IMR-90 (cell line): Measurements from ENCODE around the gene CUL4A. TPM values are rescaled to one million over a fixed set of nuclear protein-coding genes. Genes with fewer than 3 reads are reported as not detected.
A peak's percentile ranks its signal among the peaks of the same experiment; 100 is the strongest.

Source experiments
- ATAC-seq: fragments of 200-7000 bp; cut with Tn5 transposase; 2 replicates; pipeline ENCODE4 v1.9.1; 2020; ENCODE audit warnings: low read depth, mild to moderate bottlenecking, moderate library complexity
- BruUV-seq: library from RNA; stranded (reverse); fragments of 400-500 nt; replicated peaks from 2 replicates; lab custom pipeline; 2021; lab: Mats Ljungman, UMichigan
- CTCF ChIA-PET: fragments of 300-600 bp; formaldehyde crosslinking; extraction: SDS; loops from one replicate; lab custom pipeline; 2021; ENCODE audit warnings: antibody characterized with exemption; lab: Yijun Ruan, JAX
- POLR2A ChIA-PET: fragments of 300-600 bp; sonication (Branson Sonifier 250); formaldehyde crosslinking; loops from one replicate; lab custom pipeline; 2022; ENCODE audit warnings: antibody characterized with exemption; ENCODE audit not compliant: unreplicated experiment; lab: Charles Lee
- DNase-seq: peaks from one replicate; pipeline ENCODE4 v3.0.0; 2013
- H2AFZ ChIP-seq: replicated peaks from 2 replicates; pipeline ENCODE3; 2013; ENCODE audit warnings: low read length, mild to moderate bottlenecking; ENCODE audit not compliant: poor library complexity
- H2AK5ac ChIP-seq: 2 replicates; pipeline ENCODE4 v1.6.1; 2013; ENCODE audit warnings: low read depth, low read length, inconsistent platforms
- H2AK9ac ChIP-seq: replicated peaks from 2 replicates; pipeline ENCODE3; 2013; ENCODE audit warnings: mild to moderate bottlenecking, low read depth, low read length, moderate library complexity; ENCODE audit not compliant: poor library complexity
- H2BK120ac ChIP-seq: 2 replicates; pipeline ENCODE4 v1.6.1; 2013; ENCODE audit warnings: low read depth, low read length, inconsistent platforms
- H2BK15ac ChIP-seq: 3 replicates; pipeline ENCODE4 v1.6.1; 2013; ENCODE audit warnings: low read depth, low read length, inconsistent platforms
- H2BK20ac ChIP-seq: 2 replicates; pipeline ENCODE4 v1.6.1; 2013; ENCODE audit warnings: low read depth, mild to moderate bottlenecking, inconsistent platforms, low read length, moderate library complexity
- H2BK5ac ChIP-seq: 2 replicates; pipeline ENCODE4 v1.6.1; 2013; ENCODE audit warnings: mild to moderate bottlenecking, low read depth, low read length, inconsistent platforms; ENCODE audit not compliant: poor library complexity, severe bottlenecking
- H3K14ac ChIP-seq: replicated peaks from 2 replicates; pipeline ENCODE4 v1.6.1; 2013; ENCODE audit warnings: low read depth, low read length, inconsistent platforms
- H3K18ac ChIP-seq: 2 replicates; pipeline ENCODE4 v1.6.1; 2013; ENCODE audit warnings: low read depth, low read length, control low read depth
- H3K23ac ChIP-seq: 2 replicates; pipeline ENCODE4 v1.6.1; 2013; ENCODE audit warnings: low read depth, low read length, inconsistent platforms
- H3K27ac ChIP-seq: 2 replicates; pipeline ENCODE4 v1.5.1; 2013; ENCODE audit warnings: mild to moderate bottlenecking, control low read depth, low read length; ENCODE audit not compliant: insufficient read depth
- H3K27me3 ChIP-seq: 2 replicates; pipeline ENCODE4 v1.6.1; 2013; ENCODE audit warnings: low read length; ENCODE audit not compliant: control insufficient read depth, insufficient read depth
- H3K36me3 ChIP-seq: 2 replicates; pipeline ENCODE4 v1.6.1; 2013; ENCODE audit warnings: low read length, mixed read lengths; ENCODE audit not compliant: control insufficient read depth, insufficient read depth
- H3K4ac ChIP-seq: 2 replicates; pipeline ENCODE4 v1.6.1; 2013; ENCODE audit warnings: low read depth, low read length, inconsistent platforms
- H3K4me1 ChIP-seq: 2 replicates; pipeline ENCODE4 v1.6.1; 2013; ENCODE audit warnings: low read length, mixed read lengths; ENCODE audit not compliant: control insufficient read depth, insufficient read depth
- H3K4me2 ChIP-seq: 2 replicates; pipeline ENCODE4 v1.6.1; 2013; ENCODE audit warnings: low read depth, mild to moderate bottlenecking, control low read depth, low read length, moderate library complexity
- H3K4me3 ChIP-seq: 2 replicates; pipeline ENCODE4 v1.5.1; 2013; ENCODE audit warnings: low read depth, mild to moderate bottlenecking, control low read depth, low read length, moderate library complexity; ENCODE audit not compliant: insufficient read depth
- H3K56ac ChIP-seq: 2 replicates; pipeline ENCODE4 v1.6.1; 2013; ENCODE audit warnings: low read length, inconsistent platforms; ENCODE audit not compliant: insufficient read depth; ENCODE audit errors: extremely low read depth
- H3K79me1 ChIP-seq, 2 experiments: 2 replicates each; pipeline ENCODE4 v1.6.1; 2013; ENCODE audit warnings: low read length in 2 of 2, inconsistent platforms in 1 of 2, low read depth in 1 of 2
- H3K9ac ChIP-seq: 2 replicates; pipeline ENCODE4 v1.6.1; 2013; ENCODE audit warnings: low read depth, low read length, control low read depth
- H3K9me1 ChIP-seq: 2 replicates; pipeline ENCODE4 v1.6.1; 2013; ENCODE audit warnings: low read length, inconsistent platforms; ENCODE audit not compliant: insufficient read depth
- H3K9me3 ChIP-seq: 2 replicates; pipeline ENCODE4 v1.6.1; 2013; ENCODE audit warnings: low read length; ENCODE audit not compliant: control insufficient read depth, insufficient read depth
- H4K20me1 ChIP-seq: 2 replicates; pipeline ENCODE4 v1.6.1; 2013; ENCODE audit warnings: low read length, inconsistent platforms; ENCODE audit not compliant: insufficient read depth
- H4K5ac ChIP-seq: 2 replicates; pipeline ENCODE4 v1.6.1; 2013; ENCODE audit warnings: mild to moderate bottlenecking, low read depth, low read length, control low read depth
- H4K8ac ChIP-seq, 2 experiments: 2 replicates each; pipeline ENCODE4 v1.6.1; 2013; ENCODE audit warnings: low read depth in 2 of 2, low read length in 2 of 2, control low read depth in 1 of 2, inconsistent platforms in 1 of 2
- H4K91ac ChIP-seq: 2 replicates; pipeline ENCODE4 v1.6.1; 2013; ENCODE audit warnings: low read depth, low read length, inconsistent platforms; ENCODE audit not compliant: insufficient read depth
- ELK1 ChIP-seq: fragments of 150-350 bp; IDR thresholded peaks from 2 replicates; pipeline ENCODE4 v1.6.1; 2016; ENCODE audit warnings: low read depth, mild to moderate bottlenecking, low read length, moderate library complexity, borderline replicate concordance
- MAFK ChIP-seq: IDR thresholded peaks from 2 replicates; pipeline ENCODE4 v1.6.1; 2012; ENCODE audit warnings: low read depth, low read length, improper control_type of control experiment
- WGBS, 2 experiments: methylation state at CpG; one replicate each; pipeline versions ENCODE4 v1.1.5 to v1.1.7; 2013; ENCODE audit warnings: missing lambda C conversion rate in 2 of 2; ENCODE audit not compliant: insufficient read length in 1 of 2; ENCODE audit errors: extremely low coverage in 2 of 2; 5-methylcytosine and 5-hydroxymethylcytosine counted together
- dilution Hi-C: fragments of 300-500 bp; cut with HindIII; formaldehyde crosslinking; loops from one replicate; pipeline ENCODE4 v1.14.3; 2018; ENCODE audit warnings: low sequenced_read_pairs; ENCODE audit not compliant: unreplicated experiment
- in situ Hi-C: fragments of 300-500 bp; cut with MboI; formaldehyde crosslinking; loops from 3 replicates; pipeline ENCODE4 v1.14.3; 2019; ENCODE audit warnings: low sequenced_read_pairs, inconsistent platforms, mixed read lengths
- intact Hi-C: fragments of 100-400 bp; cut with micrococcal nuclease; formaldehyde crosslinking; loops from 2 replicates; pipeline ENCODE4 v1.10.0; 2022
- polyA plus RNA-seq, 3 experiments: library from polyadenylated mRNA; depleted of rRNA; stranded (reverse); fragments of >200 nt; gene quantifications; 2 replicates each; pipeline ENCODE4 v1.2.3, GENCODE V29; 2012; ENCODE audit warnings: low replicate concordance in 1 of 3
- total RNA-seq: library from RNA; depleted of rRNA; stranded (reverse); fragments of >200 nt; gene quantifications from 2 replicates; pipeline ENCODE4 v1.2.3, GENCODE V29; 2012

Gene CUL4A
- total and polyA plus RNA-seq, 2 of the 4 experiments (the other 2 are of a cell fraction): 86.0 to 146 TPM

GRCh38 chr13:113187883-113188665 is 21.3 kb upstream of the CUL4A start:
- Histone ChIP-seq H3K56ac (peak overlapping the region; percentile 97), H4K5ac (peak overlapping the region; percentile 96), H3K79me1 (peaks cover 42 to 75% of the 10 kb centered on the region in 2 experiments), H4K20me1 (no peaks in the 10 kb centered on the region), H2AK9ac (peak overlapping the region; percentile 89), H2AK5ac (peak overlapping the region; percentile 100), H2AFZ (no peak overlapping the region), H3K14ac (peak overlapping the region; percentile 90), H2BK20ac (peak overlapping the region; percentile 100), H3K23ac (peak overlapping the region; percentile 92), H3K4me1 (peaks cover 27% of the 10 kb centered on the region), H3K4me3 (no peak overlapping the region), H3K9ac (no peak overlapping the region), H3K4ac (peak overlapping the region; percentile 99), H3K27ac (peak overlapping the region; percentile 93), H3K36me3 (peaks cover 45% of the 10 kb centered on the region), H2BK5ac (peak overlapping the region; percentile 100), H3K9me1 (peaks cover 19% of the 10 kb centered on the region), H2BK120ac (peak overlapping the region; percentile 100), H3K18ac (peak overlapping the region; percentile 97), H3K9me3 (peaks cover 7% of the 10 kb centered on the region; the same call in 1 of the 2 replicates), H4K8ac (peak overlapping the region; percentile 77 to 87), H3K27me3 (no peaks in the 10 kb centered on the region), H3K4me2 (no peak overlapping the region; the same call in 1 of the 2 replicates), H4K91ac (peak overlapping the region; percentile 99), H2BK15ac (peak overlapping the region; percentile 95)
- in situ Hi-C loops: no loop called here
- no TSS peak for BruUV-seq
- TF ChIP-seq ELK1 (no peak), MAFK (no peak)
- dilution Hi-C loops: no loop called here
- 92% methylated on average over 13 of the region's 23 CpGs; no CpG with 5 or more reads in 1 of the 2 experiments for WGBS, 2 experiments
- ChIA-PET POLR2A (interaction anchor here (1.3 kb wide), 1 partner anchor 21 kb away, joined by 4 read pairs; the partner anchor contains the start of genes CUL4A and PCID2), CTCF (interaction anchor here (0.9 kb wide), 1 partner anchor 9 kb away, joined by 3 read pairs; no protein-coding TSS in a partner anchor)
- DNase-seq (peak; percentile 33), ATAC-seq (no peak)
- intact Hi-C loops: loop anchor here (1.0 kb wide), 1 partner anchor 10 kb away; no protein-coding TSS in a partner anchor
